ENCODE data around the gene ZFPL1.

The ZFPL1 gene

DNA sequence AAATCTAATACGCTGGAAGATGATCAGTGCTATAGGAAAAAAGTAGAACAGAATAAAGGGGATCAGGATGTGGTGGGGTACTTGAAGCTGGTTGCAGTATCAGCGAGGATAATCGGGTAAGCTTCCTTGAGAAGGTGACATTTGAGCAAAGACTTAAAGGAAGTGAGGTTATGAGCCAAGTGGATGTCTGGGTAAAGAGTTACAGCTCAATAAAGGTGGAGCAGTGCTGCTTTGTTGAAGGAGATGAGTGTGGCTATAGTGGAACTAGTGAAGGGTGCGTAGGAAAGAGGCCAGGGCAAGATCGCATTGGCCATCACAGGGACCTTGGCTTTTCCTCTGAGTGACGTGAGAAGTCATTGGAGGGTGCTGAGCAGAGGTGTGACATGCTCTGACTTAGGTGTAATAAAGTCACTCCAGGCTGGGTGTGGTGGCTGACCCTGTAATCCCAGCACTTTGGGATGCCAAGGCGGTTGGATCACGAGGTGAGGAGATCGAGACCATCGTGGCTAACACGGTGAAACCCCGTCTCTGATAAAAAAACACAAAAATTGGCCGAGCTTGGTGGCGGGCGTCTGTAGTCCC, 52.6 kb downstream of the ZFPL1 start:
- H4K20me1 ChIP-seq (ENCODE audit: low read depth, low read length): no peaks in the 10 kb centered on the region
- H3K9ac ChIP-seq (ENCODE audit: low read length): no peak overlapping the region
- H3K4me3 ChIP-seq (ENCODE audit: insufficient read depth, low read length, poor library complexity, severe bottlenecking): no peak overlapping the region
- H3K27me3 ChIP-seq (ENCODE audit: low read length): no peaks in the 10 kb centered on the region
- H2AFZ ChIP-seq (ENCODE audit: low read depth, low read length, severe bottlenecking): no peak overlapping the region
- H3F3A ChIP-seq (ENCODE audit: insufficient read depth): peaks cover 22% of the 10 kb centered on the region
- H3K9me3 ChIP-seq (ENCODE audit: insufficient read depth, low read length): no peaks in the 10 kb centered on the region
- no peak for TF ChIP-seq EZH2phosphoT487 (conservative IDR thresholded peaks at IDR 0.05; ENCODE audit: low read length)
- TF ChIP-seq CTCF (IDR thresholded peaks at IDR 0.05; ENCODE audit: insufficient read depth, low read length, poor library complexity, severe bottlenecking): no peak
- no peaks in the 10 kb centered on the region for H3K9me2 ChIP-seq (replicated peaks; ENCODE audit: insufficient read depth, low read length)
- peaks cover 20% of the 10 kb centered on the region for H3K79me2 ChIP-seq (ENCODE audit: insufficient read depth, low read length)
- H3K4me2 ChIP-seq (ENCODE audit: low read depth, low read length, poor library complexity, severe bottlenecking): no peak overlapping the region
- H3K36me3 ChIP-seq (ENCODE audit: low read length): peaks cover 8% of the 10 kb centered on the region; the same call in 1 of the 2 replicates
- H3K27ac ChIP-seq (ENCODE audit: low read depth, low read length): no peak overlapping the region
